SK-N-MC (cell line): ENCODE results near the gene GZMM.

Experiments
- DNase-seq: peaks from one replicate; pipeline ENCODE4 v3.0.0-alpha.2; 2011; ENCODE audit warnings: low read depth, low spot score
- H3K27ac ChIP-seq: fragments of 200-600 bp; sonication (generic); 2 replicates; pipeline ENCODE4 v1.5.1; 2016; ENCODE audit warnings: mixed run types
- H3K36me3 ChIP-seq: fragments of 200-600 bp; sonication (generic); 2 replicates; pipeline ENCODE4 v1.6.1; 2017; ENCODE audit warnings: antibody characterized with exemption, low read length, mixed read lengths; ENCODE audit not compliant: insufficient read depth
- H3K4me3 ChIP-seq: fragments of 200-600 bp; sonication (generic); 2 replicates; pipeline ENCODE4 v1.5.1; 2016
- H3K9ac ChIP-seq: fragments of 200-600 bp; sonication (generic); 2 replicates; pipeline ENCODE4 v1.8.0; 2017; ENCODE audit warnings: mixed run types, mixed read lengths; ENCODE audit not compliant: insufficient read length
- H3K9me3 ChIP-seq: fragments of 200-600 bp; sonication (generic); 2 replicates; pipeline ENCODE4 v1.6.1; 2017; ENCODE audit warnings: low read depth, mild to moderate bottlenecking, antibody characterized with exemption, low read length, moderate library complexity, mixed read lengths
- EZH2 ChIP-seq: fragments of 200-600 bp; sonication (generic); IDR thresholded peaks from one replicate; pipeline ENCODE4 v1.6.1; 2017; ENCODE audit warnings: antibody characterized with exemption
- FOXP2 ChIP-seq: optimal IDR thresholded peaks from 2 replicates; pipeline ENCODE3; 2011; ENCODE audit warnings: mild to moderate bottlenecking, moderate library complexity; ENCODE audit not compliant: insufficient read depth; ENCODE audit errors: extremely low read length, control extremely low read depth
- POLR2AphosphoS5 ChIP-seq: IDR thresholded peaks from 2 replicates; pipeline ENCODE4 v1.6.1; 2012; ENCODE audit warnings: mild to moderate bottlenecking, low read depth, low read length, borderline replicate concordance

The GZMM gene

GRCh38 chr19:517721-518597, 25.9 kb upstream of the GZMM start:
- Histone ChIP-seq H3K9me3 (no peaks in the 10 kb centered on the region), H3K4me3 (no peak overlapping the region), H3K27ac (peak overlapping the region; percentile 57; the same call in 1 of the 2 replicates), H3K36me3 (no peaks in the 10 kb centered on the region; the same call in 1 of the 2 replicates), H3K9ac (no peak overlapping the region)
- TF ChIP-seq POLR2AphosphoS5, result no peak
- DNase-seq, result peak; percentile 78

- Histone ChIP-seq H3K36me3 (no peaks in the 10 kb centered on the region; the same call in 1 of the 2 replicates), H3K9me3 (no peaks in the 10 kb centered on the region), H3K4me3 (no peak overlapping the region), H3K27ac (peak overlapping the region; percentile 80), H3K9ac (no peak overlapping the region)
- DNase-seq, result no peak
- TF ChIP-seq FOXP2, result no peak
- TF ChIP-seq EZH2, result no peak
- TF ChIP-seq POLR2AphosphoS5, result no peak
These were observed 25.1 kb upstream of the GZMM start for GRCh38 chr19:518598-519231.

- no peak for DNase-seq
- Histone ChIP-seq H3K9me3 (no peaks in the 10 kb centered on the region), H3K4me3 (no peak overlapping the region), H3K9ac (no peak overlapping the region), H3K36me3 (no peaks in the 10 kb centered on the region; the same call in 1 of the 2 replicates), H3K27ac (no peak overlapping the region)
- TF ChIP-seq EZH2, result no peak
- no peak for TF ChIP-seq FOXP2
- no peak for TF ChIP-seq POLR2AphosphoS5
These were observed 24.4 kb upstream of the GZMM start for GRCh38 chr19:519449-519865.

- no peaks in the 10 kb centered on the region for H3K9me3 ChIP-seq
- no peak overlapping the region for H3K27ac ChIP-seq
- TF ChIP-seq EZH2, result no peak
- TF ChIP-seq POLR2AphosphoS5, result no peak
- TF ChIP-seq FOXP2, result no peak
- DNase-seq, result no peak
- no peak overlapping the region for H3K9ac ChIP-seq
- no peaks in the 10 kb centered on the region; the same call in 1 of the 2 replicates for H3K36me3 ChIP-seq
- H3K4me3 ChIP-seq, result no peak overlapping the region
These were observed 21.1 kb upstream of the GZMM start for GRCh38 chr19:522726-523125.

GRCh38 chr19:524062-524674, 19.7 kb upstream of the GZMM start:
- Histone ChIP-seq H3K9me3 (no peaks in the 10 kb centered on the region), H3K4me3 (no peak overlapping the region), H3K36me3 (no peaks in the 10 kb centered on the region; the same call in 1 of the 2 replicates), H3K27ac (no peak overlapping the region), H3K9ac (no peak overlapping the region)
- DNase-seq, result no peak
- TF ChIP-seq POLR2AphosphoS5 (no peak), FOXP2 (no peak), EZH2 (no peak)

GRCh38 chr19:525029-525428, 18.8 kb upstream of the GZMM start:
- no peak for TF ChIP-seq POLR2AphosphoS5
- TF ChIP-seq FOXP2, result no peak
- no peak for TF ChIP-seq EZH2
- no peak for DNase-seq
- H3K9me3 ChIP-seq, result no peaks in the 10 kb centered on the region
- H3K27ac ChIP-seq, result no peak overlapping the region
- H3K4me3 ChIP-seq, result no peak overlapping the region
- H3K36me3 ChIP-seq, result no peaks in the 10 kb centered on the region; the same call in 1 of the 2 replicates
- no peak overlapping the region for H3K9ac ChIP-seq

- no peak overlapping the region for H3K27ac ChIP-seq
- no peaks in the 10 kb centered on the region for H3K36me3 ChIP-seq
- no peak for DNase-seq
- TF ChIP-seq EZH2, result no peak
- TF ChIP-seq POLR2AphosphoS5, result no peak
- TF ChIP-seq FOXP2, result no peak
- no peaks in the 10 kb centered on the region for H3K9me3 ChIP-seq
- no peak overlapping the region for H3K4me3 ChIP-seq
- no peak overlapping the region for H3K9ac ChIP-seq
These were observed 17.9 kb upstream of the GZMM start for GRCh38 chr19:525857-526419.

GRCh38 chr19:530134-531008, 13.5 kb upstream of the GZMM start:
- Histone ChIP-seq H3K9ac (peak overlapping the region; percentile 83), H3K9me3 (no peaks in the 10 kb centered on the region), H3K4me3 (peak overlapping the region; percentile 92), H3K36me3 (no peaks in the 10 kb centered on the region; the same call in 1 of the 2 replicates), H3K27ac (peak overlapping the region; percentile 81; the same call in 1 of the 2 replicates)
- no peak for TF ChIP-seq FOXP2
- TF ChIP-seq EZH2, result no peak
- TF ChIP-seq POLR2AphosphoS5, result no peak
- no peak for DNase-seq
